Measurements from ENCODE around the gene FBXO24. TPM values are rescaled to one million over a fixed set of nuclear protein-coding genes. Genes with fewer than 3 reads are reported as not detected.

Gene FBXO24
- total and polyA plus RNA-seq, 2 of the 8 experiments (the other 6 are each of a cell fraction or from before 2014, with no cell fraction given) = 0.35 to 0.57 TPM

DNA sequence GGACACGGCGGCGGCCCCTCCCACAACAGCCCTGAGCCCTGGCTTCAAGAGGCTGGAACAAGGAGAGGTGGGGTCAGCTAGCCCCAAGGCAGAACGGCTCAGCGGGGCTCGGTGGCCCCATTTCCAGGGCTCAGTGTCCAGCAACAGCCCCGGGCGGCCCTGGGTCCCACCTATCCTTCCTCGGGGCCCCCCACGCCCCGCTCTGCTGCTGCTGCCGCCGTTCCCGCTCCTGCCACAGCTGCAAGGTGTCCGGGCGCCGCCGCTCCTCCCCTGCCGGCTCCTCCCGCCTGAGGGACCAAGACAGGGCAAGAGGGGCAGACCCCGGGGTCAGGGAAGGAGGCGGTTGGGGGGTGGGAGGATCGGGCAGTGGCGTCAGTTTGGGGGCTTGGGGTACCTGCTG, 9.0 kb upstream of the FBXO24 start:
- CTCF ChIA-PET (ENCODE audit: partially characterized antibody) = interaction anchor here (0.9 to 3.8 kb wide), 10 partner anchors 9 to 148 kb away, joined by 3 to 16 read pairs (median 5); partner anchors contain the start of genes FBXO24, LRCH4 and MOSPD3
- Histone ChIP-seq H3K4ac (replicated peaks; ENCODE audit: insufficient read length, low read depth, low read length) (no peak overlapping the region), H3K9ac (replicated peaks in 1 of 4; ENCODE audit: extremely low read depth in 1 of 4, low read depth in 3 of 4, low read length in 3 of 4) (no peak overlapping the region), H3K14ac (ENCODE audit: insufficient read length) (no peak overlapping the region), H3K4me2 (ENCODE audit: insufficient read depth in 1 of 2, low read depth in 2 of 2, low read length in 2 of 2) (no peak overlapping the region), H4K5ac (ENCODE audit: insufficient read length, low read depth, low read length) (no peak overlapping the region), H3K79me1 (ENCODE audit: low read depth, low read length) (peaks cover 7% of the 10 kb centered on the region), H3K23ac (ENCODE audit: insufficient read length) (no peak overlapping the region), H2BK12ac (ENCODE audit: low read depth, low read length) (no peak overlapping the region), H2BK20ac (ENCODE audit: low read length) (no peak overlapping the region), H3K23me2 (ENCODE audit: low read depth, low read length) (peaks cover 7% of the 10 kb centered on the region), H3K27ac (ENCODE audit: low read depth, low read length) (no peak overlapping the region), H3K9me3 (ENCODE audit: insufficient read depth in 2 of 2, low read depth in 1 of 2, low read length in 1 of 2) (no peaks in the 10 kb centered on the region), H3K79me2 (ENCODE audit: control insufficient read depth in 1 of 2, insufficient read depth in 2 of 2, low read length in 2 of 2) (no peaks in the 10 kb centered on the region), H2BK15ac (ENCODE audit: low read length) (no peak overlapping the region), H2AK5ac (ENCODE audit: low read depth, low read length) (no peak overlapping the region), H2BK120ac (replicated peaks; ENCODE audit: low read depth, low read length) (no peak overlapping the region), H4K8ac (ENCODE audit: extremely low read depth, insufficient read depth, low read length) (no peak overlapping the region), H2AFZ (ENCODE audit: low read length) (no peak overlapping the region), H3K18ac (ENCODE audit: extremely low read depth, low read length) (no peak overlapping the region), H3K27me3 (replicated peaks in 1 of 4; ENCODE audit: control insufficient read depth in 3 of 4, extremely low read depth in 1 of 4, insufficient read depth in 3 of 4, low read length in 3 of 4) (peaks cover 0 to 2% (median 0%) of the 10 kb centered on the region in 4 experiments; a peak in 1 of 7 replicates), H4K20me1 (replicated peaks in 1 of 2; ENCODE audit: control insufficient read depth in 1 of 2, insufficient read depth in 2 of 2, low read length in 2 of 2) (peaks cover 2 to 17% of the 10 kb centered on the region in 2 experiments), H4K91ac (replicated peaks; ENCODE audit: insufficient read length, low read length) (no peak overlapping the region), H3K36me3 (ENCODE audit: control insufficient read depth in 2 of 4, insufficient read depth in 4 of 4, low read length in 3 of 4) (peaks cover 14 to 41% (median 36%) of the 10 kb centered on the region in 4 experiments), H3K4me1 (replicated peaks in 1 of 4; ENCODE audit: control insufficient read depth in 3 of 4, insufficient read depth in 4 of 4, low read length in 3 of 4) (peaks cover 0 to 11% (median 5%) of the 10 kb centered on the region in 4 experiments; a peak in 6 of 7 replicates), H3K4me3 (ENCODE audit: extremely low read depth in 1 of 4, insufficient read depth in 2 of 4, low read depth in 3 of 4, low read length in 4 of 4) (no peak overlapping the region), H3K56ac (replicated peaks; ENCODE audit: insufficient read length, low read depth, low read length) (no peak overlapping the region), H2BK5ac (ENCODE audit: low read depth, low read length) (no peak overlapping the region)
- 88% methylated on average over 5 of the region's 24 CpGs; no CpG with 5 or more reads in 1 of the 2 experiments for WGBS, 2 experiments (ENCODE audit: extremely low coverage in 1 of 2, insufficient coverage in 1 of 2, insufficient read length in 1 of 2, insufficient replicate concordance in 2 of 2, low coverage in 1 of 2, low lambda C conversion rate in 2 of 2, missing lambda C conversion rate in 1 of 2)
- DNase-seq (ENCODE audit: low read depth in 1 of 2, low spot score in 2 of 2) = no peak
- POLR2A ChIA-PET (ENCODE audit: partially characterized antibody) = interaction anchor here (0.6 to 2.6 kb wide), 7 partner anchors 9 to 244 kb away, joined by 3 to 10 read pairs (median 3); partner anchors contain the start of genes FBXO24 and LRCH4
- no peak for FAIRE-seq
- no peak for TF ChIP-seq NANOG (IDR thresholded peaks at IDR 0.05; ENCODE audit: insufficient read depth, low read depth, low read length, poor library complexity, severe bottlenecking)
- TF ChIP-seq, protein P1, sequence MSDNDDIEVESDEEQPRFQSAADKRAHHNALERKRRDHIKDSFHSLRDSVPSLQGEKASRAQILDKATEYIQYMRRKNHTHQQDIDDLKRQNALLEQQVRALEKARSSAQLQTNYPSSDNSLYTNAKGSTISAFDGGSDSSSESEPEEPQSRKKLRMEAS (IDR thresholded peaks at IDR 0.05) = no peak
- no peak for TF ChIP-seq CHD1 (IDR thresholded peaks at IDR 0.05; ENCODE audit: low read depth, low read length)
- no peak for TF ChIP-seq SIN3A (conservative IDR thresholded peaks at IDR 0.05 in 1 of 2, IDR thresholded peaks at IDR 0.05 in 1 of 2; ENCODE audit: low read depth in 1 of 2, low read length in 2 of 2)
- TF ChIP-seq SAP30 (IDR thresholded peaks at IDR 0.05; ENCODE audit: insufficient read depth, insufficient replicate concordance, low read length) = no peak
- TF ChIP-seq TEAD4 (IDR thresholded peaks at IDR 0.05; ENCODE audit: low read depth, low read length) = no peak
- TF ChIP-seq MAFK (IDR thresholded peaks at IDR 0.05; ENCODE audit: low read depth, low read length) = no peak
- TF ChIP-seq SIRT6 (IDR thresholded peaks at IDR 0.05; ENCODE audit: low read length) = no peak
- no peak for TF ChIP-seq TAF7 (optimal IDR thresholded peaks at IDR 0.05; ENCODE audit: borderline replicate concordance, low read depth, low read length)
- TF ChIP-seq TBP (IDR thresholded peaks at IDR 0.05; ENCODE audit: low read depth, low read length) = no peak
- TF ChIP-seq KDM4A (IDR thresholded peaks at IDR 0.05; ENCODE audit: low read depth, low read length, severe bottlenecking) = no peak
- TF ChIP-seq KDM5A (IDR thresholded peaks at IDR 0.05; ENCODE audit: low read length) = no peak
- TF ChIP-seq KDM1A (IDR thresholded peaks at IDR 0.05; ENCODE audit: borderline replicate concordance, low read length) = no peak
- TF ChIP-seq RXRA (IDR thresholded peaks at IDR 0.05; ENCODE audit: insufficient read depth, low read depth, low read length) = no peak

Data from H1 (cell line).